ENCODE data around the gene CCDC194. TPM values are rescaled to one million over a fixed set of nuclear protein-coding genes. Genes with fewer than 3 reads are reported as not detected.

CCDC194 gene
- total RNA-seq, 4 donors from 2014 or later, result not detected

DNA sequence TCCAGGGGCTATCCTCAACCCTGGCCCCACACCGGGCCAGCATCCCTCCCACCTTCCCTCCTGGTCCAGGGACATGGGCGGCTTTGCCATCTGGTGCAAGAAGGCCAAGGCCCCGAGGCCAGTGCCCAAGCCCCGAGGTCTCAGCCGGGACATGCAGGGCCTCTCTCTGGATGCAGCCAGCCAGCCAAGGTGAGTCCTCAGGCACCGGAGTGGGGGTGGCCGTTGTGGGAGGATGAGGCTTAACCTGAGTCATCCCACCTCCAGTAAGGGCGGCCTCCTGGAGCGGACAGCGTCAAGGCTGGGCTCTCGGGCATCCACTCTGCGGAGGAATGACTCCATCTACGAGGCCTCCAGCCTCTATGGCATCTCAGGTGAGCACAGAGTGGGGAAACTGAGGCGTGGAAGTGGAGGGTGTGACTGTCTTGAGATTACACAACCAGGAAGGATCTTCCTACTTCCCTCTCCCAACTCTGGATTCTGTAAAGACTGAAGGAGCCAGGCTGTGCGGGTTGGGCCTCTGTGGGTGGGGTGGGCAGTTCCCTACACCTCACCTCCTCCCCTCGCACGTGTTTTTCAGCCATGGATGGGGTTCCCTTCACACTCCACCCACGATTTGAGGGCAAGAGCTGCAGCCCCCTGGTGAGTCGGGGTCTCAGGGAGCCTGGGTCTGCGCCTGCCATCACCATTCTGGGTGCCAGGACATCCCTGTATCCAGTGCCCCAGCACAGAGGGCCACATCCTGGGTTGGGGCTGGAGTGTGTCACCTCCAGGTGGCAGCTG, 29.6 kb upstream of the CCDC194 start:
- Histone ChIP-seq H3K4me3 (no peak overlapping the region), H3K27me3 (no peaks in the 10 kb centered on the region), H3K4me1 (peaks cover 0 to 15% (median 11%) of the 10 kb centered on the region in 4 donors), H3K9me3 (no peaks in the 10 kb centered on the region), H3K36me3 (no peaks in the 10 kb centered on the region), H3K27ac (no peak overlapping the region)
- TF ChIP-seq POLR2A (IDR thresholded peaks at IDR 0.05) (no peak), POLR2AphosphoS5 (IDR thresholded peaks at IDR 0.05) (no peak), CTCF (IDR thresholded peaks at IDR 0.05) (no peak)
- no peak for DNase-seq
- WGBS, 2 donors (ENCODE audit: low coverage in 1 of 2), result 40 to 93% methylated on average over 1 to 20 of the region's 20 CpGs
- intact Hi-C loops (cut with DNase I; ENCODE audit: low total_unique reads), result no loop called here
- in situ Hi-C loops (cut with MboI; ENCODE audit: low pct_ligation_motif_present in 1 of 4, low pct_unique_long_range_greater_than_20kb in 1 of 4, low sequenced_read_pairs in 3 of 4), result no loop called here

DNA sequence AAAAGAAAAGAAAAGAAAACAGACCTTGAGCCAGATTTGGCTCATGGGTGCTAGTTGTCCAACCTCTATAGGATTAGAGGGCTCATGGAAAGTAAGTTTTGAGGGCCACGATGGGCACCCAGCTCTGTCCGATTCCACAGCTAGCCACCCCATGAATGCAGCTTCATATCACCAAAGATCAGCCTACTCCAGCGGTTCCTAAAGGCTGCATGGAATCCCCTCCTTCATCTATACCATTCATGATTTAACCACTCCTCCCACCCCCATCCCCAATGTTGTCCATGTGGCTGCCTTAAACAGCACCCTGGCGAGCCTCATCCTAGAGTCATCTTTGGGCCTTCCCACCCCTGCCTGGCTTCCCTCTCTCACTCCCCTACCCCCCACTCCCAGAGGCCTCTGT, 27.9 kb upstream of the CCDC194 start:
- H3K4me1 ChIP-seq, result peaks cover 0 to 15% (median 11%) of the 10 kb centered on the region in 4 donors
- in situ Hi-C loops (cut with MboI; ENCODE audit: low pct_ligation_motif_present in 1 of 4, low pct_unique_long_range_greater_than_20kb in 1 of 4, low sequenced_read_pairs in 3 of 4), result no loop called here
- H3K9me3 ChIP-seq, result no peaks in the 10 kb centered on the region
- TF ChIP-seq CTCF (IDR thresholded peaks at IDR 0.05), result no peak
- TF ChIP-seq POLR2AphosphoS5 (IDR thresholded peaks at IDR 0.05), result no peak
- no peak for TF ChIP-seq EP300 (IDR thresholded peaks at IDR 0.05; ENCODE audit: low read depth)
- no peak for TF ChIP-seq POLR2A (IDR thresholded peaks at IDR 0.05)
- H3K36me3 ChIP-seq, result no peaks in the 10 kb centered on the region
- no peaks in the 10 kb centered on the region for H3K27me3 ChIP-seq
- 99% methylated on average over 4 of the region's 4 CpGs; no CpG with 5 or more reads in 1 of the 2 donors for WGBS, 2 donors (ENCODE audit: low coverage in 1 of 2)
- intact Hi-C loops (cut with DNase I; ENCODE audit: low total_unique reads), result no loop called here
- H3K4me3 ChIP-seq, result no peak overlapping the region
- DNase-seq, result no peak
- no peak overlapping the region for H3K27ac ChIP-seq

GRCh38 chr19:17420475-17420924, 26.5 kb upstream of the CCDC194 start:
- Histone ChIP-seq H3K36me3 (no peaks in the 10 kb centered on the region), H3K27ac (peak overlapping the region; percentile 68 to 83 (median 76)), H3K27me3 (no peaks in the 10 kb centered on the region), H3K4me3 (peak overlapping the region; percentile 67 to 88 (median 82)), H3K9me3 (no peaks in the 10 kb centered on the region), H3K4me1 (peaks cover 0 to 15% (median 11%) of the 10 kb centered on the region in 4 donors)
- intact Hi-C loops (cut with DNase I; ENCODE audit: low total_unique reads) (no loop called here), in situ Hi-C loops (cut with MboI; ENCODE audit: low pct_ligation_motif_present in 1 of 4, low pct_unique_long_range_greater_than_20kb in 1 of 4, low sequenced_read_pairs in 3 of 4) (no loop called here)
- peak; percentile 51 for DNase-seq
- 6% methylated on average over 12 of the region's 25 CpGs; no CpG with 5 or more reads in 1 of the 2 donors for WGBS, 2 donors (ENCODE audit: low coverage in 1 of 2)
- TF ChIP-seq POLR2A (IDR thresholded peaks at IDR 0.05) (no peak), CTCF (IDR thresholded peaks at IDR 0.05) (peak in 1 of 5 experiments; percentile 9)

GRCh38 chr19:17419621-17420474, 25.9 kb upstream of the CCDC194 start, which contains the start of gene MVB12A:
TSS of gene MVB12A (plus strand) at chr19:17420047. CDS start at chr19:17420136, 89 bp downstream.
- no peaks in the 10 kb centered on the region for H3K9me3 ChIP-seq
- peaks cover 0 to 12% (median 11%) of the 10 kb centered on the region in 4 donors for H3K4me1 ChIP-seq
- TF ChIP-seq CTCF (IDR thresholded peaks at IDR 0.05) (no peak), POLR2AphosphoS5 (IDR thresholded peaks at IDR 0.05) (peak; percentile 61 to 70 (median 68)), EP300 (IDR thresholded peaks at IDR 0.05; ENCODE audit: low read depth) (no peak), POLR2A (IDR thresholded peaks at IDR 0.05) (no peak)
- intact Hi-C loops (cut with DNase I; ENCODE audit: low total_unique reads), result no loop called here
- in situ Hi-C loops (cut with MboI; ENCODE audit: low pct_ligation_motif_present in 1 of 4, low pct_unique_long_range_greater_than_20kb in 1 of 4, low sequenced_read_pairs in 3 of 4), result no loop called here
- peak; percentile 97 for DNase-seq
- peak within 1 kb of the TSS; percentile 68 to 92 (median 82) for H3K27ac ChIP-seq
- no peaks in the 10 kb centered on the region for H3K36me3 ChIP-seq
- H3K27me3 ChIP-seq, result no peaks in the 10 kb centered on the region
- peak within 1 kb of the TSS; percentile 67 to 88 (median 82) for H3K4me3 ChIP-seq
- WGBS, 2 donors (ENCODE audit: low coverage in 1 of 2), result 0% methylated on average over 54 of the region's 85 CpGs; no CpG with 5 or more reads in 1 of the 2 donors
